ENCODE results near the gene MYOM1.

- TF ChIP-seq CTCF (IDR thresholded peaks at IDR 0.05) (no peak), POLR2A (IDR thresholded peaks at IDR 0.05) (no peak), POLR2AphosphoS5 (IDR thresholded peaks at IDR 0.05) (no peak)
These were observed 31.6 kb upstream of the MYOM1 start for GRCh38 chr18:3251249-3251962.
